HepG2 (cell line): ENCODE measurements around the gene CENPO. TPM values are rescaled to one million over a fixed set of nuclear protein-coding genes. Genes with fewer than 3 reads are reported as not detected.
A peak's percentile ranks its signal among the peaks of the same experiment; 100 is the strongest.

Experiments
- POLR2AphosphoS5 ChIP-seq: IDR thresholded peaks from 2 replicates; pipeline ENCODE4 v1.6.1; 2012; ENCODE audit warnings: low read depth, low read length
- SNAPC2 ChIP-seq: sonication (generic); formaldehyde crosslinking; IDR thresholded peaks from 2 replicates; pipeline ENCODE4 v1.8.1; 2022; ENCODE audit warnings: mild to moderate bottlenecking, missing genetic modification reagents
- ZBTB20 ChIP-seq: sonication (generic); formaldehyde crosslinking; IDR thresholded peaks from 2 replicates; pipeline ENCODE4 v1.8.1; 2023; ENCODE audit warnings: missing genetic modification reagents, low read depth, mild to moderate bottlenecking, borderline replicate concordance
- ZC3H13 ChIP-seq: sonication (generic); formaldehyde crosslinking; IDR thresholded peaks from 2 replicates; pipeline ENCODE4 v1.8.1; 2023; ENCODE audit warnings: mild to moderate bottlenecking, missing genetic modification reagents, moderate library complexity
- polyA plus RNA-seq, 8 experiments: library from polyadenylated mRNA; depleted of rRNA in 3 of 8; stranded (reverse) in 7 of 8; unstranded in 1 of 8; fragments of >200 nt; fragmentation: Illumina TruSeq in 4 of 8; extraction: Trizol in 4 of 8; gene quantifications; 2 replicates each; pipeline versions ENCODE4 v1.2.1 to v1.2.3, GENCODE V29; 2011 to 2016; ENCODE audit warnings: low read depth in 4 of 8, missing spikeins in 1 of 8, mixed read lengths in 1 of 8; ENCODE audit not compliant: insufficient read depth in 1 of 8
- total RNA-seq, 5 experiments: library from RNA; depleted of rRNA; stranded (reverse); fragments of >200 nt; fragmentation: Illumina TruSeq; extraction: Trizol; gene quantifications; 2 replicates each; pipeline ENCODE4 v1.2.3, GENCODE V29; 2016; ENCODE audit warnings: low read depth in 1 of 5
- TF ChIP-seq, protein P1 (sequence below): IDR thresholded peaks from 2 replicates; pipeline ENCODE4 v1.6.1; 2012; ENCODE audit warnings: low read length, improper control_type of control experiment
- TF ChIP-seq, protein P2 (sequence below): sonication (generic); formaldehyde crosslinking; IDR thresholded peaks from 2 replicates; pipeline ENCODE4 v1.4.0; 2020; ENCODE audit warnings: mild to moderate bottlenecking, missing genetic modification reagents, borderline replicate concordance
- TF ChIP-seq, protein P3 (sequence below): sonication (generic); formaldehyde crosslinking; IDR thresholded peaks from 2 replicates; pipeline ENCODE4 v1.4.0; 2020; ENCODE audit warnings: missing genetic modification reagents, mild to moderate bottlenecking, borderline replicate concordance
- TF ChIP-seq, protein P4 (sequence below): sonication (generic); formaldehyde crosslinking; IDR thresholded peaks from 2 replicates; pipeline ENCODE4 v1.5.1; 2020; ENCODE audit warnings: mild to moderate bottlenecking, missing genetic modification reagents, borderline replicate concordance
- TF ChIP-seq, protein P5 (sequence below): sonication (generic); formaldehyde crosslinking; IDR thresholded peaks from 2 replicates; pipeline ENCODE4 v1.8.1; 2023; ENCODE audit warnings: mild to moderate bottlenecking, moderate library complexity, missing genetic modification reagents
- TF ChIP-seq, protein P6 (sequence below): IDR thresholded peaks from 2 replicates; pipeline ENCODE4 v1.6.1; 2016

The CENPO gene
- total and polyA plus RNA-seq, 2 of the 13 experiments (the other 11 are each of a cell fraction or from before 2014, with no cell fraction given) = 19.7 to 35.5 TPM

DNA sequence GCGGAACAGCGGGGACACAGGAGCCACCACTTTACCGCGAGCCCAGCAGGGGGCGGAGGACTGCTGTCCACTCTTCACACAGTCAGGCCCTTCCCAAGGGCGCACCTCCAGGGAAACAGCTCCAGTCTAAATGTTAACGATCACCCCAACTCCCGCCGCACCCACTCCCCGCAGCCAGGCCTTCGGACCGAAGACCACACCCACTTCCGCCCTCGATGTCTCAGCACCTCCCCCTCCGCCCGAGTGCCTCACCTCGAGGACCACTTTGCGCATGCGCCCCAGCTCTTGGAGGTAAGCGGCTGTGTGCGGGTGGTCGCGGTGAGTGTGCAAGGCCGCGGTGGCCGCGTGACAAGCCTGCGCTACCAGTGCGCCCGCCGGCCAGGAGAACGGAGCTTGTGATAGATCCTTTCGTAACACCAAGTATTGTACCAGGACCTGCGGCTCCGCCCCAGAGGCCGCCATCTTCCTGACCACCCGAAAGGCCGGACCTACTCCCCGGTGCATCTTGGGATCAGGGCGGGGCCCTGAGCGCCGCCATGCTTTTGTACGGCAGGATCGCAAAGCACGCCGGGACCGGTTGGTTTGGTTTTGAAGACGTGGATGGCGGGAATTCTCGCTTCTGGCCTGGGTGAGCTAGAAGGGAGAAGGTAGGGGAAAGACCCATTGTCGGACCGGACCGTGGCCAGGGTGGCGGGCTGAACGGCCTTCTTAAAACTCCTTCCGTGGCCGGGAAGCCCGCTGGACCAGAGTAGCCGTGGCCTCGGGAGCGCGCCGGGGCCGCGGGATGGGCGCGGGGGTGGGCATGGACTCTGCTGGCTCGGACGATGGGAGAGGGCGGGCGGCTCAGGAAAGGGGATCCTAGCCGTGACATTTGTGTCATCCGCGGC lies at the start of gene CENPO, which contains the start of gene PTRHD1 (continued):
- TF ChIP-seq, protein P1, sequence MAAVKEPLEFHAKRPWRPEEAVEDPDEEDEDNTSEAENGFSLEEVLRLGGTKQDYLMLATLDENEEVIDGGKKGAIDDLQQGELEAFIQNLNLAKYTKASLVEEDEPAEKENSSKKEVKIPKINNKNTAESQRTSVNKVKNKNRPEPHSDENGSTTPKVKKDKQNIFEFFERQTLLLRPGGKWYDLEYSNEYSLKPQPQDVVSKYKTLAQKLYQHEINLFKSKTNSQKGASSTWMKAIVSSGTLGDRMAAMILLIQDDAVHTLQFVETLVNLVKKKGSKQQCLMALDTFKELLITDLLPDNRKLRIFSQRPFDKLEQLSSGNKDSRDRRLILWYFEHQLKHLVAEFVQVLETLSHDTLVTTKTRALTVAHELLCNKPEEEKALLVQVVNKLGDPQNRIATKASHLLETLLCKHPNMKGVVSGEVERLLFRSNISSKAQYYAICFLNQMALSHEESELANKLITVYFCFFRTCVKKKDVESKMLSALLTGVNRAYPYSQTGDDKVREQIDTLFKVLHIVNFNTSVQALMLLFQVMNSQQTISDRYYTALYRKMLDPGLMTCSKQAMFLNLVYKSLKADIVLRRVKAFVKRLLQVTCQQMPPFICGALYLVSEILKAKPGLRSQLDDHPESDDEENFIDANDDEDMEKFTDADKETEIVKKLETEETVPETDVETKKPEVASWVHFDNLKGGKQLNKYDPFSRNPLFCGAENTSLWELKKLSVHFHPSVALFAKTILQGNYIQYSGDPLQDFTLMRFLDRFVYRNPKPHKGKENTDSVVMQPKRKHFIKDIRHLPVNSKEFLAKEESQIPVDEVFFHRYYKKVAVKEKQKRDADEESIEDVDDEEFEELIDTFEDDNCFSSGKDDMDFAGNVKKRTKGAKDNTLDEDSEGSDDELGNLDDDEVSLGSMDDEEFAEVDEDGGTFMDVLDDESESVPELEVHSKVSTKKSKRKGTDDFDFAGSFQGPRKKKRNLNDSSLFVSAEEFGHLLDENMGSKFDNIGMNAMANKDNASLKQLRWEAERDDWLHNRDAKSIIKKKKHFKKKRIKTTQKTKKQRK = no peak
- TF ChIP-seq ZC3H13 (CRISPR knock-in tag) (peak; percentile 74; the same call in 1 of the 2 replicates), POLR2AphosphoS5 (peak; percentile 82), ZBTB20 (CRISPR knock-in tag) (0 out of 2 replicates have a peak, but pooled peaks have one; percentile 21), SNAPC2 (CRISPR knock-in tag) (0 out of 2 replicates have a peak, but pooled peaks have one; percentile 55)
- TF ChIP-seq, protein P2, sequence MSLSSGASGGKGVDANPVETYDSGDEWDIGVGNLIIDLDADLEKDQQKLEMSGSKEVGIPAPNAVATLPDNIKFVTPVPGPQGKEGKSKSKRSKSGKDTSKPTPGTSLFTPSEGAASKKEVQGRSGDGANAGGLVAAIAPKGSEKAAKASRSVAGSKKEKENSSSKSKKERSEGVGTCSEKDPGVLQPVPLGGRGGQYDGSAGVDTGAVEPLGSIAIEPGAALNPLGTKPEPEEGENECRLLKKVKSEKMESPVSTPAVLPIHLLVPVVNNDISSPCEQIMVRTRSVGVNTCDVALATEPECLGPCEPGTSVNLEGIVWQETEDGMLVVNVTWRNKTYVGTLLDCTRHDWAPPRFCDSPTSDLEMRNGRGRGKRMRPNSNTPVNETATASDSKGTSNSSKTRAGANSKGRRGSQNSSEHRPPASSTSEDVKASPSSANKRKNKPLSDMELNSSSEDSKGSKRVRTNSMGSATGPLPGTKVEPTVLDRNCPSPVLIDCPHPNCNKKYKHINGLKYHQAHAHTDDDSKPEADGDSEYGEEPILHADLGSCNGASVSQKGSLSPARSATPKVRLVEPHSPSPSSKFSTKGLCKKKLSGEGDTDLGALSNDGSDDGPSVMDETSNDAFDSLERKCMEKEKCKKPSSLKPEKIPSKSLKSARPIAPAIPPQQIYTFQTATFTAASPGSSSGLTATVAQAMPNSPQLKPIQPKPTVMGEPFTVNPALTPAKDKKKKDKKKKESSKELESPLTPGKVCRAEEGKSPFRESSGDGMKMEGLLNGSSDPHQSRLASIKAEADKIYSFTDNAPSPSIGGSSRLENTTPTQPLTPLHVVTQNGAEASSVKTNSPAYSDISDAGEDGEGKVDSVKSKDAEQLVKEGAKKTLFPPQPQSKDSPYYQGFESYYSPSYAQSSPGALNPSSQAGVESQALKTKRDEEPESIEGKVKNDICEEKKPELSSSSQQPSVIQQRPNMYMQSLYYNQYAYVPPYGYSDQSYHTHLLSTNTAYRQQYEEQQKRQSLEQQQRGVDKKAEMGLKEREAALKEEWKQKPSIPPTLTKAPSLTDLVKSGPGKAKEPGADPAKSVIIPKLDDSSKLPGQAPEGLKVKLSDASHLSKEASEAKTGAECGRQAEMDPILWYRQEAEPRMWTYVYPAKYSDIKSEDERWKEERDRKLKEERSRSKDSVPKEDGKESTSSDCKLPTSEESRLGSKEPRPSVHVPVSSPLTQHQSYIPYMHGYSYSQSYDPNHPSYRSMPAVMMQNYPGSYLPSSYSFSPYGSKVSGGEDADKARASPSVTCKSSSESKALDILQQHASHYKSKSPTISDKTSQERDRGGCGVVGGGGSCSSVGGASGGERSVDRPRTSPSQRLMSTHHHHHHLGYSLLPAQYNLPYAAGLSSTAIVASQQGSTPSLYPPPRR (CRISPR knock-in tag) = peak; percentile 71
- TF ChIP-seq, protein P3, sequence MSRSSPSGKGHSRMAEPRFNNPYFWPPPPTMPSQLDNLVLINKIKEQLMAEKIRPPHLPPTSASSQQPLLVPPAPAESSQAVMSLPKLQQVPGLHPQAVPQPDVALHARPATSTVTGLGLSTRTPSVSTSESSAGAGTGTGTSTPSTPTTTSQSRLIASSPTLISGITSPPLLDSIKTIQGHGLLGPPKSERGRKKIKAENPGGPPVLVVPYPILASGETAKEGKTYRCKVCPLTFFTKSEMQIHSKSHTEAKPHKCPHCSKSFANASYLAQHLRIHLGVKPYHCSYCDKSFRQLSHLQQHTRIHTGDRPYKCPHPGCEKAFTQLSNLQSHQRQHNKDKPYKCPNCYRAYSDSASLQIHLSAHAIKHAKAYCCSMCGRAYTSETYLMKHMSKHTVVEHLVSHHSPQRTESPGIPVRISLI (CRISPR knock-in tag) = peak; percentile 49; the same call in 1 of the 2 replicates
- TF ChIP-seq, protein P4, sequence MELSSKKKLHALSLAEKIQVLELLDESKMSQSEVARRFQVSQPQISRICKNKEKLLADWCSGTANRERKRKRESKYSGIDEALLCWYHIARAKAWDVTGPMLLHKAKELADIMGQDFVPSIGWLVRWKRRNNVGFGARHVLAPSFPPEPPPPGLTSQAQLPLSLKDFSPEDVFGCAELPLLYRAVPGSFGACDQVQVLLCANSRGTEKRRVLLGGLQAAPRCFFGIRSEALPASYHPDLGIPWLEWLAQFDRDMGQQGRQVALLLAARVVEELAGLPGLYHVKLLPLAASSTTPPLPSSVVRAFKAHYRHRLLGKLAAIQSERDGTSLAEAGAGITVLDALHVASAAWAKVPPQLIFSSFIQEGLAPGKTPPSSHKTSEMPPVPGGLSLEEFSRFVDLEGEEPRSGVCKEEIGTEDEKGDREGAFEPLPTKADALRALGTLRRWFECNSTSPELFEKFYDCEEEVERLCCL (CRISPR knock-in tag) = no peak
- TF ChIP-seq, protein P5, sequence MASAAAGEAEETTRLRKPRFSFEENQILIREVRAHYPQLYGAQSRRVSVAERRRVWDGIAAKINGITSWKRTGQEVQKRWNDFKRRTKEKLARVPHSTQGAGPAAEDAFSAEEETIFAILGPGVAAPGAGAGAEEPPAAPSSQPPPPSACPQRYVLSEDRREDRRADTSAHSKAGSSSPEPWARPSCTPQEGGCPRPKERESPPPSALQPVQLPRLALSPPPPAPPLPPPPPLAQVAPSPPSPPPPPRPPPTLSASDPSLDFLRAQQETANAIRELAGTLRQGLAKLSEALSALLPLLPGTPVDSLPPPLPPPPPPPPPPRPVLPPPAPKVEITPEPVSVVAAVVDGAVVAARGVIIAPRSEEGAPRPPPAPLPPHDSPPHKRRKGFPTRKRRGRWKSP = peak; percentile 90
- TF ChIP-seq, protein P6, sequence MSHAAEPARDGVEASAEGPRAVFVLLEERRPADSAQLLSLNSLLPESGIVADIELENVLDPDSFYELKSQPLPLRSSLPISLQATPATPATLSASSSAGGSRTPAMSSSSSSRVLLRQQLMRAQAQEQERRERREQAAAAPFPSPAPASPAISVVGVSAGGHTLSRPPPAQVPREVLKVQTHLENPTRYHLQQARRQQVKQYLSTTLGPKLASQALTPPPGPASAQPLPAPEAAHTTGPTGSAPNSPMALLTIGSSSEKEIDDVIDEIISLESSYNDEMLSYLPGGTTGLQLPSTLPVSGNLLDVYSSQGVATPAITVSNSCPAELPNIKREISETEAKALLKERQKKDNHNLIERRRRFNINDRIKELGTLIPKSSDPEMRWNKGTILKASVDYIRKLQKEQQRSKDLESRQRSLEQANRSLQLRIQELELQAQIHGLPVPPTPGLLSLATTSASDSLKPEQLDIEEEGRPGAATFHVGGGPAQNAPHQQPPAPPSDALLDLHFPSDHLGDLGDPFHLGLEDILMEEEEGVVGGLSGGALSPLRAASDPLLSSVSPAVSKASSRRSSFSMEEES = no peak
